MM.1S (cell line): ENCODE data around the gene PYGO2.
A peak's percentile ranks its signal among the peaks of the same experiment; 100 is the strongest.

Source experiments
- DNase-seq: peaks from one replicate; pipeline ENCODE4 v3.0.0-alpha.2; 2015
- H2AFZ ChIP-seq: fragments of 300-600 bp; sonication (generic); 2 replicates; pipeline ENCODE4 v1.6.0; 2016; ENCODE audit warnings: antibody characterized with exemption, low read length
- H3F3A ChIP-seq: fragments of 300-600 bp; sonication (generic); 2 replicates; pipeline ENCODE4 v1.6.1; 2016; ENCODE audit warnings: mild to moderate bottlenecking, antibody characterized with exemption, low read length, moderate library complexity, mixed read lengths; ENCODE audit not compliant: insufficient read depth
- H3K27ac ChIP-seq: fragments of 300-600 bp; sonication (generic); 2 replicates; pipeline ENCODE4 v1.5.1; 2016; ENCODE audit warnings: mild to moderate bottlenecking, low read length
- H3K27me3 ChIP-seq: fragments of 300-600 bp; sonication (generic); replicated peaks from 2 replicates; pipeline ENCODE4 v1.6.0; 2016; ENCODE audit warnings: low read length; ENCODE audit not compliant: insufficient read depth
- H3K36me3 ChIP-seq: fragments of 300-600 bp; sonication (generic); replicated peaks from 2 replicates; pipeline ENCODE4 v1.6.1; 2016; ENCODE audit warnings: mild to moderate bottlenecking, low read length, mixed read lengths; ENCODE audit not compliant: insufficient read depth
- H3K4me1 ChIP-seq: fragments of 300-600 bp; sonication (generic); 2 replicates; pipeline ENCODE4 v1.6.1; 2016; ENCODE audit warnings: low read length, mixed read lengths
- H3K4me2 ChIP-seq: fragments of 300-600 bp; sonication (generic); 2 replicates; pipeline ENCODE4 v1.6.0; 2016; ENCODE audit warnings: low read depth, low read length
- H3K4me3 ChIP-seq: fragments of 300-600 bp; sonication (generic); 2 replicates; pipeline ENCODE4 v1.5.1; 2016; ENCODE audit warnings: low read length, mixed read lengths
- H3K79me2 ChIP-seq: fragments of 300-600 bp; sonication (generic); 2 replicates; pipeline ENCODE4 v1.6.1; 2016; ENCODE audit warnings: mixed run types, low read length, mixed read lengths
- H3K9ac ChIP-seq: fragments of 300-600 bp; sonication (generic); 2 replicates; pipeline ENCODE4 v1.6.1; 2016; ENCODE audit warnings: low read length, mixed read lengths
- H3K9me2 ChIP-seq: fragments of 300-600 bp; sonication (generic); replicated peaks from 2 replicates; pipeline ENCODE4 v1.6.1; 2016; ENCODE audit warnings: mild to moderate bottlenecking, low read length, mixed read lengths; ENCODE audit not compliant: insufficient read depth
- H3K9me3 ChIP-seq: fragments of 300-600 bp; sonication (generic); replicated peaks from 2 replicates; pipeline ENCODE4 v1.6.1; 2016; ENCODE audit warnings: mild to moderate bottlenecking, low read length, mixed read lengths; ENCODE audit not compliant: insufficient read depth
- H4K20me1 ChIP-seq: fragments of 300-600 bp; sonication (generic); 2 replicates; pipeline ENCODE4 v1.6.1; 2016; ENCODE audit warnings: mild to moderate bottlenecking, low read length, moderate library complexity, mixed read lengths; ENCODE audit not compliant: insufficient read depth
- CTCF ChIP-seq: fragments of 300-600 bp; sonication (generic); IDR thresholded peaks from 2 replicates; pipeline ENCODE4 v1.5.1; 2016; ENCODE audit warnings: antibody characterized with exemption, low read length, mixed read lengths
- EZH2 ChIP-seq: fragments of 300-600 bp; sonication (generic); optimal IDR thresholded peaks from 2 replicates; pipeline ENCODE3; 2017; ENCODE audit warnings: low read depth, mild to moderate bottlenecking, antibody characterized with exemption, low read length, mixed read lengths
- EZH2phosphoT487 ChIP-seq: fragments of 300-600 bp; sonication (generic); IDR thresholded peaks from 2 replicates; pipeline ENCODE4 v1.6.1; 2018; ENCODE audit warnings: antibody characterized with exemption, low read length

Gene PYGO2

GRCh38 chr1:155000726-155001424 lies 39.3 kb upstream of the PYGO2 start:
- peak overlapping the region; percentile 78 for H2AFZ ChIP-seq
- H3K4me2 ChIP-seq: peak overlapping the region; percentile 90
- H3K27me3 ChIP-seq: no peaks in the 10 kb centered on the region
- H3K36me3 ChIP-seq: no peaks in the 10 kb centered on the region
- H3K9ac ChIP-seq: peak overlapping the region; percentile 93
- no peaks in the 10 kb centered on the region for H3K9me2 ChIP-seq
- TF ChIP-seq CTCF (no peak), EZH2 (no peak), EZH2phosphoT487 (no peak)
- H3K27ac ChIP-seq: peak overlapping the region; percentile 95
- H3K9me3 ChIP-seq: no peaks in the 10 kb centered on the region
- peaks cover 18% of the 10 kb centered on the region for H3K4me1 ChIP-seq
- peak overlapping the region; percentile 77 for H3K4me3 ChIP-seq
- H4K20me1 ChIP-seq: no peaks in the 10 kb centered on the region
- H3F3A ChIP-seq: peaks cover 61% of the 10 kb centered on the region
- peak; percentile 95 for DNase-seq
- peaks cover 33% of the 10 kb centered on the region for H3K79me2 ChIP-seq

GRCh38 chr1:155000411-155000725 lies 38.8 kb upstream of the PYGO2 start:
- peaks cover 58% of the 10 kb centered on the region for H3F3A ChIP-seq
- H3K27me3 ChIP-seq: no peaks in the 10 kb centered on the region
- H3K9me3 ChIP-seq: no peaks in the 10 kb centered on the region
- peak overlapping the region; percentile 97 for H3K4me2 ChIP-seq
- H4K20me1 ChIP-seq: no peaks in the 10 kb centered on the region
- H3K79me2 ChIP-seq: peaks cover 28% of the 10 kb centered on the region
- H3K27ac ChIP-seq: peak overlapping the region; percentile 95
- H3K36me3 ChIP-seq: no peaks in the 10 kb centered on the region
- no peaks in the 10 kb centered on the region for H3K9me2 ChIP-seq
- DNase-seq: peak; percentile 74
- no peak for TF ChIP-seq EZH2phosphoT487
- TF ChIP-seq EZH2: no peak
- TF ChIP-seq CTCF: no peak
- H2AFZ ChIP-seq: no peak overlapping the region
- H3K4me3 ChIP-seq: peak overlapping the region; percentile 77
- peaks cover 13% of the 10 kb centered on the region for H3K4me1 ChIP-seq
- H3K9ac ChIP-seq: peak overlapping the region; percentile 93

- peak; percentile 91 for DNase-seq
- H3K4me3 ChIP-seq: peak overlapping the region; percentile 77
- no peaks in the 10 kb centered on the region for H3K27me3 ChIP-seq
- peaks cover 11% of the 10 kb centered on the region for H3K4me1 ChIP-seq
- H3K9ac ChIP-seq: peak overlapping the region; percentile 73
- H3K9me3 ChIP-seq: no peaks in the 10 kb centered on the region
- H3K9me2 ChIP-seq: no peaks in the 10 kb centered on the region
- peak overlapping the region; percentile 5 for H2AFZ ChIP-seq
- H3K4me2 ChIP-seq: peak overlapping the region; percentile 97
- peaks cover 22% of the 10 kb centered on the region for H3K79me2 ChIP-seq
- no peaks in the 10 kb centered on the region for H4K20me1 ChIP-seq
- H3F3A ChIP-seq: peaks cover 56% of the 10 kb centered on the region
- TF ChIP-seq EZH2 (no peak), CTCF (peak; percentile 10; the same call in 1 of the 2 replicates)
- peak overlapping the region; percentile 95 for H3K27ac ChIP-seq
- no peaks in the 10 kb centered on the region for H3K36me3 ChIP-seq
Measured at GRCh38 chr1:154999571-155000410, 38.2 kb upstream of the PYGO2 start.
